EH (cell line): ENCODE data around the gene AGER.
A peak's percentile ranks its signal among the peaks of the same experiment; 100 is the strongest.
"Not testable (repeated sequence)": the region's sequence is repeated elsewhere in the genome, so short reads cannot be mapped to it uniquely, and the experiment has no call there.

Source experiments
- DNase-seq: peaks from one replicate; pipeline ENCODE4 v3.0.0-alpha.2; 2015; ENCODE audit warnings: low read depth

AGER gene

GRCh38 chr6:32198866-32199265 lies 14.8 kb upstream of the AGER start:
- DNase-seq = no peak

DNA sequence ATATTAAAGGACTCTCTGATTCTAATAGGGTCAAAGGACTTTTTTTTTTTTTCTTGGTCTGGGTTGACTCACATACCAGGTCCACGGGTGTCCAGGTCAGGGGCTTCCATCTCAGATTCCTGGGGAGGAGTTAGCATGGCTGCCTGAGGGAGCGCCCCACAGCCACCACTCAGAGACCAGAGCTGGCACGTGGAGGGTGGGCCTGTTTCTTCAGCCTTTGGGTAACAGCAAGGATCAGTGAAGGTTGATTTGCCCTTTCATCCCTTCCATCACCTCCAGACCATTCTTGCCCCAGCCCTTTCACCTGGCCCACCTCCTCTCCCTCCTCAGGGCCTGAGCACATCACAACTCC lies 14.3 kb upstream of the AGER start:
- no peak for DNase-seq

DNA sequence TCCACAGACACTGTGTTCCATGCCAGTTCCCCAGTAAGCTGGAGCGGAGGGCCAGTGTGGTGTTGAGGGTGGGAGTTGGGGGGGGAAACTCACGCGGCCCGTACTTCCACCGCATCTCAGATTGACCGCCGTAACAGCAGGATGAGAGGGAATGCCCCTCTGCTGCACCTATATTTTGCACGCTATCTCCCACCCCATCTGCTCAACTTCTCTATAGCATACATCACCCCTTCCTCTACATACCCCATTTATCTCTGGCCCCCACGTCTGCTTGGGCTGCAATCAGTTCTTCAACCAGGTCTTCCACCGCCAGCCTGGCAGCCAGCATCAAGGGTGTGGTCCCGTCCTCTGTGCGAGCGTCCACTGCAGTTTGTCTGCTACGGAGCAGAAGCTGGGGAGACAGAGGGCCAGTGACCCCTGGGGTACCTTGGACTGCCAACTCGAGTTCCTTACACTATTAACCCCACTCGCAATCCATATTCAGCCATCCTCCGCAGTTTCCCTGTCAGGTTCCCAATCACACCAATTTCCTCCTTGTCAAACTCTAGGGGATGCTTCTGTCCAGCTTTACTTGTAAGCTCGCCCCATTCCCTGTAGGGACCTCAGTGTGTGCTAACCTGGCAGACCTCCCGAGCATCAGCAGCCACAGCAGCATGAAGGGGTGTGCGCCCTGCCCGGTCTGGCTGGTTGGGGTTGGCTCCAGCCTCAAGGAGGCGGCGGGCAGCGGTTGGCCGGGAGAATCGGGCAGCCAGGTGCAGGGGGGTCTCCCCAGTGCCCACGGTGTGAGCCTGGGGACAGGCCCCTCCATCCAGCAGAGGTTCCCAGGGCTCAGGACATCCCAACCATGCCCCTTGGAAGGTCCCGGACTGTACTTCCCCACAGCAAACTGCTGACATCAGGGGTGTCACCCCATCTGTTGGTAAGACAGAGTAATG lies 12.9 kb upstream of the AGER start:
- peak; percentile 29 for DNase-seq

GRCh38 chr6:32195902-32196681 lies 12.0 kb upstream of the AGER start:
- peak; percentile 84 for DNase-seq

DNA sequence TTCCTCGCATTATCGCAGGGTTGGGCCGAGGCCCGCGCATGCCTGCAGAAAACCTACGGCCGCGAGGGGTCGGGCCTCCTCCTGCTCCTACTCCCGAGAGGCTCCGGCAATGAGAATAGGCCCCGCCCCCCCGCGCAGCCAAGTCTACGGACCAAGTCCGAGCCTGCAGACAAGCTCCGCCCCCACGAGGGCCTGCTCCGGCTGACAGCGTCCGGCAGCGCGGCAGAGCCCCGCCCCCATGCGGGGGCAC lies 11.5 kb upstream of the AGER start:
- DNase-seq = peak; percentile 100

- DNase-seq = peak; percentile 67
Observed at GRCh38 chr6:32194825-32195651, 11.0 kb upstream of the AGER start.

GRCh38 chr6:32194388-32194787 lies 10.3 kb upstream of the AGER start:
- DNase-seq = no peak

GRCh38 chr6:32193096-32193495 lies 9.0 kb upstream of the AGER start:
- not testable (repeated sequence) for DNase-seq

DNA sequence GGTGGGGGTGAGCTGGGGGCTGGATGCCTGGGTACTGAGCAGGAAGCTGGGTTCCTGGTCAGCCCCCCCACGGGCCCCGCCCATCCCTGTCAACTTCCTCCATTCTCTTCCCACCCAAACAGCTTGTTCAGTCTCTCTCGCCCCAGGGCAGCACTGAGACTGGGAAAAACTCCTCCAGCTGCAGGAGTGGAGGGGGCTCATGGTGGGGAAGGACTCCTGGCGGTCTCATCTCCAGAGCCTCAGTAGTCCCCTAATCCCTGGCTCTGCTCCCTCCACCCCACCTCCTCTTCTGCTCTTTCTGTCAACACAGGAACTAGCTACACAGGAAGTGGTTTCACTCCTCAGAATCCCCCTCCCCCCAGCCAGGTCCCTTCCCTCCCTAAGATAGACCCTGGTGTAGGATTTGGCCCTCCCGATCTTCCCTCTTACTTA lies 8.6 kb upstream of the AGER start, which contains the start of gene GPSM3:
GPSM3 (minus strand) TSS at position 36 of the 432 bp plus-strand sequence. CDS start 130 bp downstream, outside the sequence.
- DNase-seq = peak; percentile 68

DNA sequence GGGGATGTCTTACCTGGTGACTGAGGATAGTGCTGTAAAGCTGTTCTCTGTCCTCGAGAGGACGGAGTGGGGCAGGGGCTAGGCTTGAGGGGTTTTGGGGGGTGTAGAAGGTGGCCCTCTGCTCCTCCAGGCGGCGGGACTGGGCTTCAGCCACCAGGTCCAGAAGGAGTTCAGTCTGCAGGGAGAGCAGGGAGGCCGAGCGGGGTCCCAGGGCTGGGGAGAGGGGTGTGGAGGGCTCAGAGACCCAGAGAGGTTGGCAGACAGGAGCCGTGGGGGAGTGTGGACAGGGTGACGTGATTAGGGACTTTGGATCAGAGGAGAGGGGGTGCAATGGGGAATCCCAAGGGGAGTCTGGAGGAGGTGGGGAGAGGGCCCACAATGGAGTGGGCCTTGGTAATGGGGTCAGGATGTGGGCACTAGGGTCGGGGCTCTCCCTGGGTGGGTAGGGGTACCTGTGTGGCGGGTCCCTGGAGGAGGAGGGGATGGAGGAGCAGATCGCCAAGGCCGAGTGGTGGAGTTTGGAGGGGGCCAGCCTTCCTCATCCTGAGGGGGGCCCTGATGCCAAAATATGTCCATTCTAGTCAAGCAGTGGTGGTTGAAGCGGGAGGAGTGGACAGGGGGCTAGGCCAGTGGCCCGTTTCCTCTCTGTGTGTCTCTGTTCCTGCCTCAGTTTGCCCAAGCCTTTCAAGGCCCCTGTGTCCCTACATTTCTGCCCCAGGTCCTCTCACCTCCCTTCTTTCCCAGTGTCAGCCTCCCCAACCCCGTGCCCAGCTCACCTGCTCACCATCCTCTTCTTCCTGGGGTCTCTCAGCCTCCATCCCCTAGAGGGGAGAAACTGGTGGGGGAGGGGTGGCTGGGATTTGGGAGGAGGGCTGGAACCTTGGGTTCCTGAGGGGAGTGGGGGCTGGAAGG lies 7.9 kb upstream of the AGER start:
- no peak for DNase-seq

- no peak for DNase-seq
Observed at GRCh38 chr6:32190911-32191677, 7.0 kb upstream of the AGER start.

- peak; percentile 94 for DNase-seq
Observed at GRCh38 chr6:32190054-32190851, 6.2 kb upstream of the AGER start, which contains the start of gene PBX2. Gene PBX2, minus strand, starts transcription at chr6:32190202. Its CDS starts 287 bp downstream, at chr6:32189915.

GRCh38 chr6:32189742-32190053 lies 5.6 kb upstream of the AGER start:
- no peak for DNase-seq

DNA sequence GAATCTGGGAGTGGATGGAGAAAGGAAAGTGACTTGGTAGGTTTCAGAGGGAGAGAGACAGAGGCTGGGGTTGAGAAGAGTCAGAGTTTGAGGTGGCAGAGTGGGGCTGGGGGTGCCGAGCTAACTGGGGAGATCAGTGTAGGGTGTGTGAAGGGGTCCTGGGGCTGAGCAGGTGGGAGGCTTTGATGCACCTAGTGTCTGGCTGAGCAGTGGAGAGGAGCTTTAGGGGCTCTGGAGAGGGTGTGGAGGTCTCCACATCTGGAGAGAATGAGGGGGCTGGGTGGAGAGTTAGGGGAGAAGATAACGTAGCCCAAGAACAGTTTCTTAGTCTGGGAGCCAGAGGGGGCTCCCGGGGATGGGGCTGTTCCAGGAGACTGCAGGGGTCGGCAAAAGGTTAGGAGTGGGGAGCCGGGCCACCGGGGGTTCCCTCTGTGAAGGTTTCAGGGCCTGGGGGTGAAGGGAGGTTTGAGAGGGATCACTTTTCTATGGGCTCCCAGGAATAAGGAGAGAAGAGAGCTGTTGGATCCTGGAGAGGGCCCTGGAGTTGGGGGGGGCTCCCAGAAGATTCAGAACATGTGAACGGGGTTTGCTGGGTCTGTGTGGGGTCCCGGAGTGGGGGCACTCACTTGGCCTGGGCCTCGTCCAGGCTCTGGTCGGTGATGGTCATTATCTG lies 5.2 kb upstream of the AGER start:
- no peak for DNase-seq

DNA sequence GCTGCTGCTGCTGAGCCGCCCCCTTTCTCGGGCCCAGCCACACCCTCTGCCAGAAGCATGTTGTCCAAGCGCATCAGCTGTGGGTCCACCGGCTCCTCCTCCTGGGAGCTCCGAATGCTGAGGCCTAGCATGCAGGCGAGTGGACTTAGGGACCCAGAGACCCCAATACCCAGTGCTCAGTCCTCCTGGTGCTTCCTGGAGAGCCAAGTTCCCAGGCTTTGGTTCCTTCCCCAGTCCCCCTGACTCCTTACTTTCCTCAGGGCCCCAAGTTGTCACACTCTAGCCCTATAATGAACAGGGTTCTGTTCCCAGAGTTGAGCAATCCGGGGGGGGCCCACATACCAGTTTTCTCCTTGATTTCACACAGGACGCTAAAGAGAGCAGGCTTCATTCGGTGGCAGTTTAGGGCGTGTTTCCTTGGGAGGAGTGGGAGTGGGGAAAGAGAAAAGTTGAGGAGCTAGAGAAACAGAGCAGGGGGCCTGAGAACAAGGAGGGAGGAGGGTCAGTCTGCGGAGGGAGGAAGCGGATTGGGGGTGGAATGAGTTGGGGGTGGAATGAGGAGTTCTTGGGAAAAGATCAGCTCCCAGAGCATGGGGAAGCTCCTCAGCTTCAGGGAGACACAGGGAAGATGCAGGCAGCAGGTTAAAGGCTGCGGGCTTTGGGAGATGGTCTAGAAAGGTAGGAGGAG lies 4.5 kb upstream of the AGER start:
- peak; percentile 33 for DNase-seq

GRCh38 chr6:32187725-32188380 lies 3.8 kb upstream of the AGER start:
- not testable (repeated sequence) for DNase-seq

DNA sequence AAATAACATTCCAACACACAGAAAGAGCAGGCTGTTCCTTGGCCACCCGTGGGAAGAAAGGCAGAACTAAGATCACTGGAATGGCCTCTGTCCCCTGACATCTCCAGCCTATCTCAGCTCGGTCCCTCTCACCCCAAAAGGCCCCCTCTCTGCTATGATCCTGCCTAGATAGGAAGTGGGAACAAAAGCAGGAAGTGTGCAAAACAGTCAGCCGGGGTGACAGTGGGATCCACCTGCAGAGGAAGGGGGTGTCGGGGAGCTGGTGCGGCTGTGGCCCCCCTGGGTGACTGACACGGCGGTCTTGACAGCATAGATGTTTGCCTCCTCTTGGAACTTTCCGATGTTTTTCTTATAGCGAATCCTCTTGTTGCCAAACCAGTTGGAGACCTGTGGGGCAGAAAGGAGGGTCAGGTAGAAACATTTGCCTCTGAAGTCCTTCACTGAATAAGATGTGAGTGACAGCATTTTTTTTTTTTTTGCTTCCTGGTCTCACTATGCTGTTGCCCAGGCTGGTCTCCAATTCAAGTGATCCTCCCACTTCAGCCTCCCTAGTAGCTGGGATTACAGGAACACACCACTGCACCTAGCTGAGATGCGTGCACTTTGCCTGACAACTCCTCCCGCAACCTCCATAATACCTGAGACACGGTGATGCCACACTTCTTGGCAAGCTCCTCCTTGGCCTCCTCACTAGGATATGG lies 3.1 kb upstream of the AGER start:
- no peak for DNase-seq
